Neural progenitor cell (in vitro differentiated cells): ENCODE results near the gene GALNT2.

Source experiments
- CTCF ChIP-seq: fragments of 200-600 bp; sonication (generic); IDR thresholded peaks from 2 replicates; pipeline ENCODE4 v1.5.1; 2017; ENCODE audit warnings: antibody characterized with exemption, mild to moderate bottlenecking
- EZH2phosphoT487 ChIP-seq: fragments of 200-600 bp; sonication (generic); IDR thresholded peaks from 2 replicates; pipeline ENCODE4 v1.6.1; 2017; ENCODE audit warnings: antibody characterized with exemption

- TF ChIP-seq CTCF (no peak), EZH2phosphoT487 (no peak)
These were observed 104.4 kb downstream of the GALNT2 start for GRCh38 chr1:230171356-230172015.
